ENCODE results near the gene MARCHF9. TPM values are rescaled to one million over a fixed set of nuclear protein-coding genes. Genes with fewer than 3 reads are reported as not detected.

Gene MARCHF9
- total RNA-seq, 1 donor, result 0.72 TPM

DNA sequence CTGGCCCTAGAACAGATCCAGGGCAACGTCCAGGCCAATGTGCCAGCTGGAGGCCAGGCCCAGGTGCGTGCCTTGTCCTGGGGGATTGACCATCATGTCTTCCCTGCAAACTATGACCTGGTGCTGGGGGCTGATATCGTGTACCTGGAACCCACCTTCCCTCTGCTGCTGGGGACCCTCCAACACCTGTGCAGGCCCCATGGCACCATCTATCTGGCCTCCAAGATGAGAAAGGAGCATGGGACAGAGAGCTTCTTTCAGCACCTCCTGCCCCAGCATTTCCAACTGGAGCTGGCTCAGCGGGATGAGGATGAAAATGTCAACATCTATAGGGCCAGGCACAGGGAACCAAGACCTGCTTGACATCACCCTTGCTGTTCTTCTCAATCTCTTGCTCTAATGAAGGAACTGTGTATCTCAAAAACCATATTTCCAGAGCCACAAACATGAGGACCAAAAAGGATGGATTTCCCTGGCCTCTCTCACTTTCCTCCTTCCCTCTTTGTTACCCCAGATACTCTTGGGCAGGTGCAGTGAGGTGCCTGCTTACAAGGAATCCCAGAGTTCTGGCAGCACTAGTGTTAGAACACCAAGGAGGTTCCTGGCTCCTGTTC is 25.5 kb downstream of the MARCHF9 start:
- peaks cover 18% of the 10 kb centered on the region for H3K36me3 ChIP-seq (ENCODE audit: insufficient read depth, low read length)
- H3K4me2 ChIP-seq (ENCODE audit: insufficient read depth, low read length), result no peak overlapping the region
- peaks cover 21% of the 10 kb centered on the region for H3K79me2 ChIP-seq (ENCODE audit: insufficient read depth, low read length)
- no peaks in the 10 kb centered on the region for H3K27me3 ChIP-seq (ENCODE audit: insufficient read depth, low read length)
- TF ChIP-seq, protein P1, sequence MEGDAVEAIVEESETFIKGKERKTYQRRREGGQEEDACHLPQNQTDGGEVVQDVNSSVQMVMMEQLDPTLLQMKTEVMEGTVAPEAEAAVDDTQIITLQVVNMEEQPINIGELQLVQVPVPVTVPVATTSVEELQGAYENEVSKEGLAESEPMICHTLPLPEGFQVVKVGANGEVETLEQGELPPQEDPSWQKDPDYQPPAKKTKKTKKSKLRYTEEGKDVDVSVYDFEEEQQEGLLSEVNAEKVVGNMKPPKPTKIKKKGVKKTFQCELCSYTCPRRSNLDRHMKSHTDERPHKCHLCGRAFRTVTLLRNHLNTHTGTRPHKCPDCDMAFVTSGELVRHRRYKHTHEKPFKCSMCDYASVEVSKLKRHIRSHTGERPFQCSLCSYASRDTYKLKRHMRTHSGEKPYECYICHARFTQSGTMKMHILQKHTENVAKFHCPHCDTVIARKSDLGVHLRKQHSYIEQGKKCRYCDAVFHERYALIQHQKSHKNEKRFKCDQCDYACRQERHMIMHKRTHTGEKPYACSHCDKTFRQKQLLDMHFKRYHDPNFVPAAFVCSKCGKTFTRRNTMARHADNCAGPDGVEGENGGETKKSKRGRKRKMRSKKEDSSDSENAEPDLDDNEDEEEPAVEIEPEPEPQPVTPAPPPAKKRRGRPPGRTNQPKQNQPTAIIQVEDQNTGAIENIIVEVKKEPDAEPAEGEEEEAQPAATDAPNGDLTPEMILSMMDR (IDR thresholded peaks at IDR 0.05; ENCODE audit: extremely low read depth, low read depth, low read length), result no peak
- H4K20me1 ChIP-seq (ENCODE audit: insufficient read depth, low read length), result no peaks in the 10 kb centered on the region
- H3K4me1 ChIP-seq (ENCODE audit: insufficient read depth, low read length), result peaks cover 11% of the 10 kb centered on the region
- H2AFZ ChIP-seq (ENCODE audit: low read length), result no peak overlapping the region
- no peak for DNase-seq (ENCODE audit: insufficient read length, low spot score, missing footprints)
- H3K9me3 ChIP-seq (ENCODE audit: low read depth, low read length), result no peaks in the 10 kb centered on the region
- H3K27ac ChIP-seq (ENCODE audit: low read depth, low read length), result no peak overlapping the region
- no peak overlapping the region for H3K4me3 ChIP-seq (ENCODE audit: insufficient read depth, low read length)

DNA sequence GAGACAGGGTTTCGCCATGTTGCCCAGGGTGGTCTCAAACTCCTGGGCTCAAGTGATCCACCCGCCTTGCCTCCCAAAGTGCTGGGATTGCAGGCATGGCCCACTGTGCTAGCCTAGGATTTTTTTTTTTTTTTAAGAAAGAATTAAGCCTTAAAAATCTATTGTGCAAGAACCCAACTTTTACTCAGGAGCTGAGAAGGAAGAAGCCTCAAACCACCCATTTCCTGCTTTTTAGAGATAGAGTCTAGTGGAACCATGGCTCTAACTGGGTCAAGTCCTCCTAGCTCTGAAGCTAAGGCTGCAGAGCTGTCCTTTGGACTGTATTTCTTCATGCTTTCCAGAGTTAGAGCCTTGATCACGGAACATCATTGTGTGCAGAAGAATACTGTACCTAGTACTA is 26.3 kb downstream of the MARCHF9 start:
- DNase-seq (ENCODE audit: insufficient read length, low spot score, missing footprints), result no peak
- H3K4me1 ChIP-seq (ENCODE audit: insufficient read depth, low read length), result peaks cover 11% of the 10 kb centered on the region
- H3K79me2 ChIP-seq (ENCODE audit: insufficient read depth, low read length), result peaks cover 24% of the 10 kb centered on the region
- H2AFZ ChIP-seq (ENCODE audit: low read length), result no peak overlapping the region
- no peak overlapping the region for H3K4me3 ChIP-seq (ENCODE audit: insufficient read depth, low read length)
- H3K9me3 ChIP-seq (ENCODE audit: low read depth, low read length), result no peaks in the 10 kb centered on the region
- no peak overlapping the region for H3K4me2 ChIP-seq (ENCODE audit: insufficient read depth, low read length)
- H3K27me3 ChIP-seq (ENCODE audit: insufficient read depth, low read length), result no peaks in the 10 kb centered on the region
- peaks cover 27% of the 10 kb centered on the region for H3K36me3 ChIP-seq (ENCODE audit: insufficient read depth, low read length)
- TF ChIP-seq, protein P1 (IDR thresholded peaks at IDR 0.05; ENCODE audit: extremely low read depth, low read depth, low read length), result no peak
- no peak overlapping the region for H3K27ac ChIP-seq (ENCODE audit: low read depth, low read length)
- no peaks in the 10 kb centered on the region for H4K20me1 ChIP-seq (ENCODE audit: insufficient read depth, low read length)

DNA sequence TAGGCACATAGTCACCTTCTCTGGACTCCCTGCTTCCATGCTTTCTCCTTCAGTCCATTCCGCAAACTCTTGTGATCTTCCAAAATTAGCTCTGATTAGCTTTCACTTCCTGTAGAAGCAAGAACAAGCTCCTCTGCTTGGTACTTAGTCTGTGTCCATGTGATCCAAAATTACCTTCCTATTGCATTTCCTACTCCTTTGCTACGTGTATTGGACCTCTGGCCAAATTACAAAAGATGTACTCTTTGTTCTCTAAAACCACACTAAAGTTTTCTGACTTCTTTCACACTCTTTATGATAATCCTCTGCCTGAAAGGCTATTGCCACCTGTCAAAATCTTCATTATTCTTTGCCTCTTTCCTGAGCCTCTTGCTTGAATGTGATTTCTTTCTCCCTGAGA is 26.9 kb downstream of the MARCHF9 start:
- Histone ChIP-seq H3K4me3 (ENCODE audit: insufficient read depth, low read length) (no peak overlapping the region), H3K36me3 (ENCODE audit: insufficient read depth, low read length) (peaks cover 32% of the 10 kb centered on the region), H3K9me3 (ENCODE audit: low read depth, low read length) (no peaks in the 10 kb centered on the region), H3K27me3 (ENCODE audit: insufficient read depth, low read length) (no peaks in the 10 kb centered on the region), H3K79me2 (ENCODE audit: insufficient read depth, low read length) (peaks cover 24% of the 10 kb centered on the region), H2AFZ (ENCODE audit: low read length) (no peak overlapping the region), H3K27ac (ENCODE audit: low read depth, low read length) (no peak overlapping the region), H4K20me1 (ENCODE audit: insufficient read depth, low read length) (no peaks in the 10 kb centered on the region), H3K4me2 (ENCODE audit: insufficient read depth, low read length) (no peak overlapping the region), H3K4me1 (ENCODE audit: insufficient read depth, low read length) (peaks cover 11% of the 10 kb centered on the region)
- TF ChIP-seq, protein P1 (IDR thresholded peaks at IDR 0.05; ENCODE audit: extremely low read depth, low read depth, low read length), result no peak
- no peak for DNase-seq (ENCODE audit: insufficient read length, low spot score, missing footprints)

DNA sequence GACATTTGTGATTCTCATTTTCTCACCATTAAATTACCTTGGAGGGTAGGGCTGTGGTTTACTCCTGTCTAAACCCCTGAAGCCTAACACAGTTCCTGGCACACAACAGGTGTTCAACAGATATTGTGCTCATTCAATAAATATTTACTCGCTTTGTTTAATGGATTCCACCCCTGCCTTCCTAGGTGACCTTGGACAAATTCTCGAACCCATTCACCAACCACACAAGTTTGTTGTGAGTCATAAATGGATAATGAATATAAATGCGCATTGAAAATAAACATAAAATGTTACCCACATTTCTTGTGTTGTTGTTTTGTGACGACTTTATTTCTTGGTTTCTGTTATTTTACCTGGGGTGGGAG is 27.3 kb downstream of the MARCHF9 start:
- H3K4me1 ChIP-seq (ENCODE audit: insufficient read depth, low read length), result peaks cover 11% of the 10 kb centered on the region
- peak overlapping the region; percentile 99 for H3K4me3 ChIP-seq (ENCODE audit: insufficient read depth, low read length)
- H3K27ac ChIP-seq (ENCODE audit: low read depth, low read length), result no peak overlapping the region
- no peaks in the 10 kb centered on the region for H3K27me3 ChIP-seq (ENCODE audit: insufficient read depth, low read length)
- TF ChIP-seq, protein P1 (IDR thresholded peaks at IDR 0.05; ENCODE audit: extremely low read depth, low read depth, low read length), result no peak
- DNase-seq (ENCODE audit: insufficient read length, low spot score, missing footprints), result no peak
- peaks cover 24% of the 10 kb centered on the region for H3K79me2 ChIP-seq (ENCODE audit: insufficient read depth, low read length)
- no peaks in the 10 kb centered on the region for H3K9me3 ChIP-seq (ENCODE audit: low read depth, low read length)
- no peaks in the 10 kb centered on the region for H4K20me1 ChIP-seq (ENCODE audit: insufficient read depth, low read length)
- H3K36me3 ChIP-seq (ENCODE audit: insufficient read depth, low read length), result peaks cover 37% of the 10 kb centered on the region
- peak overlapping the region; percentile 96 for H2AFZ ChIP-seq (ENCODE audit: low read length)
- peak overlapping the region; percentile 93 for H3K4me2 ChIP-seq (ENCODE audit: insufficient read depth, low read length)
